CD4-positive, alpha-beta T cell treated with Interleukin-6 for 4 hours (primary cell): ENCODE results near the gene LEP.
"Not testable (repeated sequence)": the region's sequence is repeated elsewhere in the genome, so short reads cannot be mapped to it uniquely, and the experiment has no call there.

Experiments used
- DNase-seq: peaks from one replicate; pipeline ENCODE4 v3.0.0-alpha.2; 2020; ENCODE audit warnings: mixed read lengths

Gene LEP

GRCh38 chr7:128211626-128212025 lies 29.5 kb upstream of the LEP start:
- DNase-seq, result no peak

DNA sequence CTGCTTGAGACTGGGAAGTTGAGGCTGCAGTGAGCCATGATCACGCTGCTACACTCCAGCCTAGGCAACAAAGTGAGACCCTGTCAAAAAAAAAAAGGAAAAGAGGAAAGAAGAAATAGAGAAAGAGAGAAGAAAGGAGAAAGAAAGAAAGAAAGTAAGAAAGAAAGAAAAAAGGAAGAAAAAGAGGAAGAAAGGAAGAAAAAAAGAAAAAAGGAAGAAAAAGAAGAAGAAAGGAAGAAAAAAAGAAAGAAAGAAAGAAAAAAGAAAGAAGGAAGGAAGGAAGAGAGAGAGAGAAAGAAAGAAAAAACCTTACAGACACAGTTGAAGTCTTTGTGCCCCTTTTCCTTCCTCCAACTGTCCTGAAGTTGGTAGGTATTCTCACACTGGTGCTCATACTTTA lies 26.6 kb upstream of the LEP start:
- no peak for DNase-seq

DNA sequence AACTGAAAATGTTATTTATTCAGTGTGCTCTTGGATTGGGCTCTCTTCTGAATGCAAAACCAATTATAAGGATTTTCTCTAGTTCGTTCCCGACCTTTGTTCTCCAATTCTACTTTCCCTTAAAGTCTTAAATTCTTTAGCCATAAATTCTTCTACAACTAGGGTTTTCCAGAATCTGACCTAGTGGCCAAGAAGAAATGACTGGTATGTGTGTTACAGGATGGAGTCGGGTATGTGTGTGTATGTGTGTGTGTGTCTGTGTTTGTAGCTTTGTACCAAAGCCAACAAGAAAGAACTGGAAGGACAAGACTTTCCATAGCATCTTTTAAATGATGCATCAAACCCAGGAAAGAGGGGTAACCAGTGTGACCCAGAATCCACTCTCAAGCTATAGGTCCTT lies 25.8 kb upstream of the LEP start:
- no peak for DNase-seq

DNA sequence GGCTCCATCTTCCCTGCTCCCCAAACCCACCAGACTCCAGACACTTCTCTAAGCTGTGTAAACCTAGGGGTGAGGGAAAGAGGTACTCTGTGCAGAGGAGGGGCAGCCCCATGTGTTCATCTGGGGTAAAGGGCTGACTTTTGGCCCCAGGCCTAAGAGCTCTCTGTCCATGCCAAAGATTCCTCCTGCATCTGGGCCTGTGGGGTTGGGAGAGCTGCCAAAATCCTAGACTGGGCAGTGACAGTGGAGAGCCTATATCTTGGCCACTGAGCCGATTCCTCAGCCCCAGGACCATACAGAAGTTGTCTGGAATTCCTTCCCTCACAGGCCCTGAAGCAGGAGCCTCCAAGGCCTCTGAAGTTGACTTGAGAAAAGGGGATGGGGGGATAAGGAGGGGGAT lies 25.3 kb upstream of the LEP start:
- no peak for DNase-seq

DNA sequence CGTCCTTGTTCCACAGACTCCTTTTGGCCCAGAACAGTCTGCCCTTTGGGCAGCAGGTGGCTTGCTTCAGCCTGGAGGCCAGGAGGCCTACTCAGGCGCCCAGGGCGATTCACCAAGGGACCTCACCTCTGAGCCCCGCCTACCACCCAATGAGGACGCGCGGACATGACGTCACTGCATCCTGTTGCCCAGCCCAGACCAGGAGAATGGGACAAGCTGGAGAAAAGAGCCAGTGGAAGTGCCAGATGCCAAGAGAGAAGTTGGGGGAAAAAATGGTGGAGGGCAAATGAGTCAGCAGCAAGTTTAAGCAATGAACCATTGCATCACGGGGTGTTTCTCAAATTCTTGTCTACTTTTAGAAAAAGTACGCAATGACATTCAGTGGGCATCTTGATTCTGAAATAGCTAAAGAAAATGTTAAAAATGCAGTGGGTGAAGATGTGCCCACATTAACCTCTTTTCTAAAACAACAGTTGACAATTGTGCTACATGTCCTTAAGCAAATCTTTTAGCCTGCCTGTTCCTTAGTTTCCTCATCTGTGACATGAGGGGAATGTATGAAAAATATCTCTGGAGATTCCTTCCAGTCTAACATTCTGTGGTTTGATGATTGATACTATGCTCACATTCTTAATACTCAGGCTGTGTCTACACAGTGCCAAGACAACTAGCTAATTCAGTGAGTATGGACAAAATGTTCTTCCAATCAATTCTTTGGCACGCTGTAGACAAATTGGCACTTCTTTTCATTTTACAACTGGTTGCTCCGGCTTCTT lies 23.9 kb upstream of the LEP start:
- no peak for DNase-seq

GRCh38 chr7:128217967-128218652 lies 23.0 kb upstream of the LEP start:
- no peak for DNase-seq

GRCh38 chr7:128219636-128220035 lies 21.4 kb upstream of the LEP start:
- DNase-seq, result no peak

- DNase-seq, result no peak
Observed at GRCh38 chr7:128221929-128222403, 19.1 kb upstream of the LEP start.

- no peak for DNase-seq
Observed at GRCh38 chr7:128226132-128226980, 14.7 kb upstream of the LEP start.

DNA sequence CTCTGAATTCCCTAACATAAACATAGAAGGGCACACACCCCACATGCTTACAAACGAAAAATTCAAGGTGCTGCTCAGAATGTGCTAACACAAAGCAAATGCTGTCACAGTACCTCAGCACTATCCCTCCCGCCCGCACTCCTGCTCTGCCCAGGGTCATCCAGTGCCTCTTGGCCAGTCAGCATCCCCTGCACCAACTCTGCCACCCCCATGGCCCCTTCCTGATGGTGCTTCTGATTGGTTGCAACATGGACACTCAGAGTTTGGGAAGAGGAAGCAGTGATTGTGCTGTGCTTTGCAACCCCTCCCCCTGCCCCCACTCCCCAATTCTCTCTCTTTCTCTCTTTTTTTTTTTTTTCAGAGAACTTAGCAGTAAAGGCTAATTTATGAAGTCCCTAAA lies 13.8 kb upstream of the LEP start:
- DNase-seq, result no peak

GRCh38 chr7:128231021-128231420 lies 10.1 kb upstream of the LEP start:
- DNase-seq, result no peak

DNA sequence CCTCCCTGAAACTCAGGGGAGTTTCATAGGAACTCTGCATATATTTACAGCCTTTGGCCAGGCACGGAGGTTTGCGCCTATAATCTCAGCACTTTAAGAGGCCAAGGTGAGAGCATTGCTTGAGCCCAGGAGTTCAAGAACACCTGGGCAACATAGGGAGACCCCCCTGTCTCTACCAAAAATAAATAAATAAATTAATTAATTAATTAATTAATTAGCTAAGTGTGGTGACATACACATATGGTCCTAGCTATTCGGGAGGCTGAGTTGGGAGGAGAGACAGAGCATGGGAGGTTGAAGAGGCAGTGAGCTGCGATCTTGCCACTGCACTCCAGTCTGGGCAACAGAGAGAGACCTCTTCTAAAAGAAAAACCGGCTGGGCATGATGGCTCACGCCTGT lies 9.4 kb upstream of the LEP start:
- no peak for DNase-seq

DNA sequence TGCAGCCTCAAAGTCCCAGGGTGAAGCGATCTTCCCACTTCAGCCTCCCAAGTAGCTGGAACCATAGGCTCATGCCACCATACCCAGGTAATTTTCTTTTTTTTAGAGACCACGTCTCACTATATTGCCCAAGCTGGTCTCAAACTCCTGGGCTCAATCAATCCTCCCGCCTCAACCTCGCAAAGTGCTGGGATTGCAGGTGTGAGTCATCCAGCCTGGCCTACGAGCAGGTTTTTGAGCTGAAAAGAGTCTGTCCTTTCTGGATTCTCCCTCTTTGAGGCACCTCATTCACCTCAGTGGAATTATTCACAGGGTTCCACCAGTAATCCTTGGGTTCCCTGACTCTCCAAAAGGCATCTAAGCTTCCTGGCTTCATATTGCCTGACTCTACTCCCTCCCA lies 7.6 kb upstream of the LEP start:
- DNase-seq, result no peak

DNA sequence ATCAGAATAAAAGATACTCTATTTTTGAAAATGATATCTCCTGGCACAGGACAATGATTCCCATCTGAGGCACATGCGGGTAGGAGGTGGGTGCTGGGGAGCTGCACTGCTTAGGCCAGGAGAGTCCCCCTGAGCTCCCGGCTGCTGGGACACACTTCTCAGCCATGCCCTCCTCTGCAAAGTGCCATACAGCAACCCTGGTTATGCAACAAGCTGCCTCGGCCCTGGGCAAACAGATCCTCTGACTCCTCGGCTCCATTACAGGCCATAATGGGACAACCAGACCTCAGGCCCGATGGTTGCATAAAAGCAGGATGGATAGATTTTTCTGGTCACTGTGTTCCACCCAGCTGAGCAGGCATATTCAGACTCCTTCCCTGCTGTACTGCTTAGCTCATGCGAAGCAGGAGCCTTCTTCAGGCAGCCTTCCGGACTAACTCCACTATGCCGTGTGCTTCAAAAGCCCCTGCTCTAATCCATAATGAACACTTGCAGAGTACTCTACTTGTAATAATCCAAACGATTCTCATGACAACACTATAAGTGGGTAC lies 6.5 kb upstream of the LEP start:
- no peak for DNase-seq

- DNase-seq, result no peak
Observed at GRCh38 chr7:128235471-128235870, 5.6 kb upstream of the LEP start.

DNA sequence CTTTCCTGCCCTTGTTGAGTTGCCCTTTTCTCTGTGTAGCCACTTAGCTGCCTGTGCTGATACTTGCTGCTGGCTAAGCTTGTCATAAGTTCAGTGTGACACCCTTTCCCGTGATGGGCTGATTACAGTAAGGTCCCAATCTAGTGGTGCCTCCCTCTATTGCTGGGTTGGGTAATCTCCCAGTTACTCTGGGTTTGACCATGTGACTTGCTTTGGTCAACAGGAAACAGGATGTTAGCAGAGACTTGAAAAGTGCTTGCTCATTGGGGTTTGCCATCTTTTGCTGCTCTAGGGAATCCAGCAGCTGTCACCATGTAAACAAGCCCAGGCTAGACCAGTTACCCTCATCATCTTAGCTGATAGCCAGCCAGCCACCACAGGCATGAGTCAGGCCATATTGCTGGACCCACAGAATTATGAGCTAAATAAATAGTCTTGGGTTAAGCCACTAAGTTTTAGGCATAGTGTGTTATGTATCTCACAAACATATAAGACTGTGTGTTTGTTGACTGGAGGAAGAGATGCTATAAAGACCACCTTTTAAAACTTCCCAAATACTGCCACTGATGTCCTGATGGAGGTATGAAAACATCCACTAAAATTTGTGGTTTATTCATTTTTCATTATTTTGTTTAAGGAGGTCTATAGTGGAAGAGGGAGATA lies 4.0 kb upstream of the LEP start:
- no peak for DNase-seq

- not testable (repeated sequence) for DNase-seq
Observed at GRCh38 chr7:128239146-128239545, 1.9 kb upstream of the LEP start.

DNA sequence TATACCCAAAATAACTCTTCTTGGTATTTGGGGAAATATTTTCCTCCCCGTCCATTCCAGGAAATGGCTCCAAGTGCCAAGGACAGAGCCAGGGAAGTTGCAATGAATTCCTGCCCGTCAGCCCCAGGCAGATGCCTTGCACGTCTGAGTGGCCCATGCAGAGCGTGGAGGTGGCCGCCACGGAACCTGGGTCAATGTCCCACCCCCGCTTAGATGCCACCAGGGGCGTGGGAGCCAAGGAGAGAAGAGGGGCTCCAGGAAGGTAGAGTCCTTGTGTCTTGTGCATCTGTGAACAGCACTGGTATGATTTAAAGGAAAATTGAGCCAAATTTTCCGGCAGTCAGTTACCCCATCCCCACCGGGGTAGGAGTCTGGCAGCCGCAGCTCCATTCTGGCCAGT lies 1.6 kb downstream of the LEP start:
- no peak for DNase-seq

DNA sequence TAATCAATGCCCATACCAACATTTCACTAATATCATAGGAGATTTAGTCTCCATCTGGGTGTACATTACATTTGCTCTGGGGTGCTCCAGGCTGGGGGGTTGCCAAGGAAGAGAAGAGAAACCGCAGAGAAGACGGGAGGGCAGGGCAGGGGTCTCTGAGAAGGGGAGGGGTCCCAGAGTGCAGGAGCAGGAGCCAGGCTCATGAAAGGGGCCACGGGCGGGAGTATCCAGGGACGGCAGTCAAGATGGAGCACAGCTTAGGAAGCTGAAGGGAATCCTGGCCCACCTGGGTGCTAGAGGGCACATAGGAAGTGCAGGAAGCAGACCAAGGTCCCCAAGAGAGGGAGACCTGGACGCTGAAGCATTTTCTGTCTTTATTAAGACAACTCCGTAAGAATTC lies 2.2 kb downstream of the LEP start:
- DNase-seq, result no peak

DNA sequence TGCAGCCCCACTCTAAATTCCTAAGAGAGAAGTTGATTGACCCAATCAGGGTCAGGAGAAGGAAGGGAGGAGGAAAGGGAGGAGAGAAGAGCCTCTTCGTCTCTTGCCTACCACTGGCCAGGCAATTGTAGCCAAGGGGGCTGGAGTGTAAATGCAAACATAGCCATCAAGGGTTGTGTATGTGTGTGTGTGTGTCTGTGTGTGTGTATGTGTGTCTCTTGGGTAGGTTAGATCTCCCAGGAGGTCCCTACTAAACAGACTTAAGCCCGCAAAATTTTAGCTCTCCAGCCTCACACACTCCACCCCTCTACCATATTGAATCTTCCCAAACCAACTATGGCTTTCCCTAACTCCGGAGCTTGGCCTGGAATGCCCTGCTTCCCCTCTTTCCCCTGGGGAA lies 3.8 kb downstream of the LEP start:
- DNase-seq, result no peak

- no peak for DNase-seq
Observed at GRCh38 chr7:128247108-128247507, 6.0 kb downstream of the LEP start.

GRCh38 chr7:128247640-128248194 lies 6.6 kb downstream of the LEP start:
- DNase-seq, result no peak
